SU-DHL-6 (cell line): ENCODE results near the gene KIN.

Experiments used
- EZH2phosphoT487 ChIP-seq: fragments of 200-600 bp; sonication (generic), shearing (Covaris generic); conservative IDR thresholded peaks from 2 replicates; pipeline ENCODE4 v1.6.1; 2018; ENCODE audit warnings: mild to moderate bottlenecking, antibody characterized with exemption, low read length, moderate library complexity, mixed read lengths
- TF ChIP-seq, protein P1 (sequence below): fragments of 200-600 bp; sonication (generic); IDR thresholded peaks from one replicate; pipeline ENCODE4 v1.5.1; 2017; ENCODE audit warnings: antibody characterized with exemption, mild to moderate bottlenecking, low read length, moderate library complexity; ENCODE audit not compliant: insufficient read depth, poor library complexity, severe bottlenecking

DNA sequence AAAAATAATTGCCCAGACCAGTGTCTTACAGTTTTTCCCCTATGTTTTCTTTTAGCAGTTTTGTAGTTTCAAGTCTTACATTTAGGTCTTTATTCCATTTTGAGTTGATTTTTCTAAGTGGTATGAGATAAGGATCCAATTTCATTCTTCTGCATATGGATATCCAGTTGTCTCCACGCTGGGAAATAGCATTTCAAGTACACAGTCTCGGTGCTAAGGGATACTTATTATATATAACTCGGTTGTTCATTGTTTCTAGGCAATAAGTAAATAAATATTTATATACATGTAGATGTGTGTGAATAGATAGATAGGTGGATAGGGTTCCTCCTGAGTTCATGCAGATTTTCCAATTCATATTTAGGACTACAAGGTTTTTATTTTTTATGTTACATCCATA is 46.5 kb upstream of the KIN start:
- TF ChIP-seq, protein P1, sequence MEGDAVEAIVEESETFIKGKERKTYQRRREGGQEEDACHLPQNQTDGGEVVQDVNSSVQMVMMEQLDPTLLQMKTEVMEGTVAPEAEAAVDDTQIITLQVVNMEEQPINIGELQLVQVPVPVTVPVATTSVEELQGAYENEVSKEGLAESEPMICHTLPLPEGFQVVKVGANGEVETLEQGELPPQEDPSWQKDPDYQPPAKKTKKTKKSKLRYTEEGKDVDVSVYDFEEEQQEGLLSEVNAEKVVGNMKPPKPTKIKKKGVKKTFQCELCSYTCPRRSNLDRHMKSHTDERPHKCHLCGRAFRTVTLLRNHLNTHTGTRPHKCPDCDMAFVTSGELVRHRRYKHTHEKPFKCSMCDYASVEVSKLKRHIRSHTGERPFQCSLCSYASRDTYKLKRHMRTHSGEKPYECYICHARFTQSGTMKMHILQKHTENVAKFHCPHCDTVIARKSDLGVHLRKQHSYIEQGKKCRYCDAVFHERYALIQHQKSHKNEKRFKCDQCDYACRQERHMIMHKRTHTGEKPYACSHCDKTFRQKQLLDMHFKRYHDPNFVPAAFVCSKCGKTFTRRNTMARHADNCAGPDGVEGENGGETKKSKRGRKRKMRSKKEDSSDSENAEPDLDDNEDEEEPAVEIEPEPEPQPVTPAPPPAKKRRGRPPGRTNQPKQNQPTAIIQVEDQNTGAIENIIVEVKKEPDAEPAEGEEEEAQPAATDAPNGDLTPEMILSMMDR = no peak
- no peak for TF ChIP-seq EZH2phosphoT487
